HG03342 (cell line): Measurements from ENCODE around the gene IGFBP6.

Source experiments
- ATAC-seq: cut with Tn5 transposase; IDR thresholded peaks from one replicate; pipeline ENCODE4 v1.9.1; 2021; ENCODE audit warnings: mild to moderate bottlenecking, moderate library complexity; ENCODE audit not compliant: unreplicated experiment

IGFBP6 gene, protein sequence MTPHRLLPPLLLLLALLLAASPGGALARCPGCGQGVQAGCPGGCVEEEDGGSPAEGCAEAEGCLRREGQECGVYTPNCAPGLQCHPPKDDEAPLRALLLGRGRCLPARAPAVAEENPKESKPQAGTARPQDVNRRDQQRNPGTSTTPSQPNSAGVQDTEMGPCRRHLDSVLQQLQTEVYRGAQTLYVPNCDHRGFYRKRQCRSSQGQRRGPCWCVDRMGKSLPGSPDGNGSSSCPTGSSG

DNA sequence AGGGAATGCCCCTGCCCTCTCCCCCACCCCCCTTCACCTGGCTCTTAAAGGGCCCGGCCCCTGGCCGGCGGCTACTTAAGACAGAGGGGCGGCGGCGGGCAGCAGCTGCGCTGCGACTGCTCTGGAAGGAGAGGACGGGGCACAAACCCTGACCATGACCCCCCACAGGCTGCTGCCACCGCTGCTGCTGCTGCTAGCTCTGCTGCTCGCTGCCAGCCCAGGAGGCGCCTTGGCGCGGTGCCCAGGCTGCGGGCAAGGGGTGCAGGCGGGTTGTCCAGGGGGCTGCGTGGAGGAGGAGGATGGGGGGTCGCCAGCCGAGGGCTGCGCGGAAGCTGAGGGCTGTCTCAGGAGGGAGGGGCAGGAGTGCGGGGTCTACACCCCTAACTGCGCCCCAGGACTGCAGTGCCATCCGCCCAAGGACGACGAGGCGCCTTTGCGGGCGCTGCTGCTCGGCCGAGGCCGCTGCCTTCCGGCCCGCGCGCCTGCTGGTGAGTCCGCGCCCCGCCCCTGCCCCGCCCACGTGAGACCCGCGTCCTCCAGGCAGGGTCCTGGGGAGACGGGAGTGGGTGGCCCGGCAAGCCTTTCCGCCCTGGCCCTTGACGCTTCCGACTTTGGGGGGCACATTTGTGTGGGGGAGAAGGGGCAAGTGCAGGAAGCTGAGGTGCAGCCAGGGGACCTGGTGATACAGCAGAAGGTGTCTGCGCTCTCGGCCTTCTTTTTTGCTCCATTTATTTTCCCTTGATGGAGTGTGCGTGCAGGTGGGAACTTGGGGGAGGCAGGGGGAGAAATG lies at the start of gene IGFBP6:
IGFBP6 (plus strand) TSS at position 104 of the 790 bp plus-strand sequence; CDS start at position 155, 51 bp downstream.
- ATAC-seq, result no peak

GRCh38 chr12:53048033-53048779 lies 49.3 kb upstream of the IGFBP6 start:
- ATAC-seq, result no peak

DNA sequence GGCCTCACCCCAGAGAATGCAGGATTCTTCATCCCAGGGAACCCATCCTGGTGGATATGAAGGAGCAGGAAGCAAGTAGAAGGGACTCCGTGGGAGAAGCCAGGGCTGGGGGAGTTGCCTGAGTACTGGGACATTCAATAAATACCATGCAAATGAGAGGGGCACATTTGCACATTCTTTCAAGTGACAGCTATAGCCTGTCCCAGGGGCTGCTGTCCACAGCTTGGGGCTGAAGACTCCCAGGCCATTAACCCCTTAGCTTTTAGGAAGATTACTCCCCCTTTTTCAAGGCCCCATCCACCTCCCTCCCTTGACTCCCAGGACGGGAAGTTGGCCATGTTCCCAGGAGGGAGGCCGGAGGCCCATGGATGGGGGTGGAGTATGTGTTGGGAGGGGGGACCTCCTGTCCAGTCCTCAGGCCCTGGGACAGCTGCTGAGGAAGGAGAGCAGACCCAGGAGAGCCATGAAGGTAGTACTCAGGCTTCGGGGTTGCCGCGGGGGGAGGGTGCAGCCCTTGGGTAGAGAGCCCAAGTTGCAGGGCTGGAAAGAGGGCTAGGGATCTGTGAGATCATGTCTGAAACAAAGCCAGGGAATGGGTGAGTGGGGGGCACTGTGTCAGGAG lies 48.6 kb upstream of the IGFBP6 start:
- ATAC-seq, result no peak

DNA sequence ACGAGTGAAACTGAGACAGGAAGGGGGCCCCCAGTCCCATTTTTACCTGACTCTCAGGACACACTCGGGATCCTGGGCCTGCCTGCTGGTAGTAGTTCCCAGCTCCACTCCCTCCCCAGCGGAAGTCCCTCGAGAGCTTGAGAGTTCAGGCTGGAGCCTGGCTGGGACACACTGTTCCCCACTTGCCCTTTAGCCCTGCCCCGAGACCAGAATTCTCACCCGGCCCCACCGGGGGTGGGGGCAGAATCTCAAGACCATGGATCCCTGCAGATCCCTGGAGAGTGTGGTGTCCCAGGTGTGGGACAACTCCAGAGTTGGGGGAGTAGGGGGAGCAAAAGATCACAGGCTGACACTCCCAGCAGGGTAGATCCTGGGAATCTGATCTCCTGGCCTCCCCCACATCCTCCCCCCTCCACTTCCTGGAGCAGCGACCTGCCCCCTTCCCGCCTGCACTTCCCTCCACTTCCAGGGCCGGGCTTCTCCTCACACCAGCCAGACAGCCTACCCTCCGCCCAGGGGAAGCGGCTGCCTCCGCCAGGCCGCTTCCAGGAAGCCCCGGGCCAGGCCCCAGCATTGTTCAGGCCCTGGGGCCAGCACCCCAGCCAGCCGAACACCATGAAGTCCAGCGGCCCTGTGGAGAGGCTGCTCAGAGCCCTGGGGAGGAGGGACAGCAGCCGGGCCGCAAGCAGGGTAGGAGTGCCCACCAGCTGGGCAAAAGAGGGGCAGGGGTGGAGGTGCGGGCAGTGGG lies 47.7 kb upstream of the IGFBP6 start, which contains the start of gene TNS2:
TNS2 (plus strand) TSS at position 495 of the 748 bp plus-strand sequence; CDS start at position 616, 121 bp downstream.
- no peak for ATAC-seq

DNA sequence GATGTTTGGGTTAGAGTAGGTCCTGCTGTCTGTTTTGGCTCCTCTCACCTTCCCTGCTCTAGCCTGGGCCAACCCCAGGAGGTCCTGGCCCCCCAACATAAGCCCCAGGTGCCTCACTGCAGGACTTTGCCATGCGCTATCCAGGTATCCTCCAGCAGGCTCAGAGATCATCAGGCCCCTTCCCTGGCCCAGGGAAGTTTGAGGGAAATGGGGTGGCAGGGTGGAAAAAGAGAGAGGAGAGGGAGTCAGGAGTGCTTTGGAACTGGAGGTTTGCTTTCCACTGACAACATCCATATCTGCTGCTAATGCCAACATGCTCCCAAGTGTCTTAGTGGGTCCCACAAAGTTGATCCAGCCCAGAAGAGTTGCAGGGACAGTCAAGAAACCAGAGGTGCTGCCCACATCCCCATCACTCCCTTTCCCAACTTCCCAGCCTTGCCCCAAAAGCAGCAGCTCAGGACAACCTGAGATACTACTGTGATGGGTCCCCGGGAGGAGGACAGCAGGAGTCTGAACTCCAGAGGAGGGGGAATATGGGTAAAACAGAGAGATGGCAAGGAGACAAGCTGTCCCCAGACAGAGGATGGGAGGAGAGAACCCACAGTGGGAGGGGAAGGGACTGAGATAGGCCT lies 46.9 kb upstream of the IGFBP6 start:
- ATAC-seq, result no peak

DNA sequence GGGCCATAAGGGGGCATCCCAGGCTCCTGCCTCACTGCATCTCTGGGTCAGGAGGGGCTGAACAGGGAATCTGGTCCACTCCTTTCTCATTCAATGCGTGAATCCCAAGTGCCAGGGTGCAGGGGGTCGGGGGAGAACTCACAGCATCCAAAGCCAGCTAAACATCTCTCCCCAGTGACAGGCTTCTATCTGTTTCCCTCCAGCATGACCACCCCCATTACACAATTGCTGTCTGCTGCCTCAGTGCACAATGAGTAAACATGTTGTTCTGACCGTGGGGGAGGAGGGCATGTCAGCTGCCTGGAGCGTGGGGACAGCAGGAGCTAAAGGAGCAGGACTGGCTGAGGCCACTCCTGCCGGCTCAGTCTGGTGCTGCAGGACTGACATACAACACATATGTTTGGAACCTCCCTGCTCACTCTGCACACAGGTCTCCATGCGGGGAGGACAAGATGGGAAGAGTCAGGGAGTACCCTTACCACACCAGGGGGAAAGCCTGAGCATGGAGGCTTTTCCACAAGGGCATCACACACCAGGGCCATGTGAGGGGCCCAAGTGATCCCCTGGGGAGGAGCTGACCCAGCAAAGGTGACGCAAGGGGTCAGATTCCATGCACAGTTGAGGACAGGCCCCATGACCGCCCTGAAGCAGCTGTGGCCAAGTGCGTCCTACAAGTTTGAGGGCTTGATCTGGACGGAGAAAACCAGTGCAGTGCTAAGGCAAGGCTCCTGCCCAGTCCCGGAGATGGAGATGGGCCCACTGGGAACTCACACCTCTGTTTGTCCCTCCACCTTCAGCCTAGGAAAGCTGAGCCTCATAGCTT lies 46.2 kb upstream of the IGFBP6 start:
- ATAC-seq, result no peak

DNA sequence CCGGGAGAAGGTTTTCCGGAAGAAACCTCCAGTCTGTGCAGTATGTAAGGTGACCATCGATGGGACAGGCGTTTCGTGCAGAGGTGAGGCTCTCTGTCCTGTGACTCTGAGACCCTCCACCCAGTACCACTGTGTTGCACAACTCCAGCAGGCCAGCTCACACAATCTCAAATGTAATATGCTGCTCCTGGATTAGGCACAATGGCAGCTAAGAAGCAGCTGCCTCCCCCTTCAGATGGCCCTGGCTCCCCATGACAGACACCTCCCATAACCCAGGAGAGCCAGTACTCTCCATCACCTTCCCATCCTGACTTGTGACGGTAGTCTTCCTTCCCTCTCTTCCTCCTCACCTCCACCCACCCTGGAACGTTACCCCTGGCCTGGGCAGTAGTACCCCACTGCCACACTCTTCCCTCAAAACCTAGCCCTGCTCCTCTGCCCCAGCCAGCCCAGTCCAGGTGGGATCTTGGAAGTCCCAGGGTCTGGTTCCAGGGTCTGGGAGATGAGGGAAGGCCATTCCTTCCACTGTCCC lies 45.5 kb upstream of the IGFBP6 start:
- ATAC-seq, result no peak

- ATAC-seq, result no peak
Observed at GRCh38 chr12:53052419-53053217, 44.8 kb upstream of the IGFBP6 start.

GRCh38 chr12:53053218-53054111 lies 44.0 kb upstream of the IGFBP6 start:
- ATAC-seq, result no peak

DNA sequence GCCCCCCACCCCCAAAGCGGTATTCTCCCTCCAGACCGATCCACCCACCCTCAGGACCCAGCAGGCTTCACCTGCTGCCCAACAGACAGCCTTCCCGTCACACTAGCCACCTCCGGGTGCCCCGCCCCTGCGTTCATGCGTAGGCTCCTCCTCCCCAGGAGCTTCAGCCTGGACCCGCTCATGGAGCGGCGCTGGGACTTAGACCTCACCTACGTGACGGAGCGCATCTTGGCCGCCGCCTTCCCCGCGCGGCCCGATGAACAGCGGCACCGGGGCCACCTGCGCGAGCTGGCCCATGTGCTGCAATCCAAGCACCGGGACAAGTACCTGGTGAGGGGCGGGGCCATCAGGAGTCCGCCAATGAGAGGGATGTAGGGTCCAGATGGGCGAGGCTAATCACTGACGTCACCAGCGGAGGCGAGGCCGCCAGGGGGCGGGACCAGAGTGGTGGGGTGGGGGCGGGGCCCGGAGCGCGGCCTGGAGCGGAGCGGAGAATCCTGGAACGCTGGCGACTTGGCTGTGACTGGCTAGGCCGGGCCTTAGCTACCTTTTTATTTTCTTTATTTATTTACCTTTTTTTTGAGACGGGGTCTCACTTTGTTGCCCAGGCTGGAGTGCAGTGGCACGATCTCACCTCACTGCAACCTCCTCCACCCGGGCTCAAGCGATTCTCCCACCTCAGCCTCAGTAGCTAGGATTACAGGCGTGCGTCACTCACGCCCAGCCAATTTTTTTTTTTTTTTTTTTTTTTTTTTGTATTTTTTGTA lies 43.2 kb upstream of the IGFBP6 start:
- ATAC-seq, result peak; percentile 91

DNA sequence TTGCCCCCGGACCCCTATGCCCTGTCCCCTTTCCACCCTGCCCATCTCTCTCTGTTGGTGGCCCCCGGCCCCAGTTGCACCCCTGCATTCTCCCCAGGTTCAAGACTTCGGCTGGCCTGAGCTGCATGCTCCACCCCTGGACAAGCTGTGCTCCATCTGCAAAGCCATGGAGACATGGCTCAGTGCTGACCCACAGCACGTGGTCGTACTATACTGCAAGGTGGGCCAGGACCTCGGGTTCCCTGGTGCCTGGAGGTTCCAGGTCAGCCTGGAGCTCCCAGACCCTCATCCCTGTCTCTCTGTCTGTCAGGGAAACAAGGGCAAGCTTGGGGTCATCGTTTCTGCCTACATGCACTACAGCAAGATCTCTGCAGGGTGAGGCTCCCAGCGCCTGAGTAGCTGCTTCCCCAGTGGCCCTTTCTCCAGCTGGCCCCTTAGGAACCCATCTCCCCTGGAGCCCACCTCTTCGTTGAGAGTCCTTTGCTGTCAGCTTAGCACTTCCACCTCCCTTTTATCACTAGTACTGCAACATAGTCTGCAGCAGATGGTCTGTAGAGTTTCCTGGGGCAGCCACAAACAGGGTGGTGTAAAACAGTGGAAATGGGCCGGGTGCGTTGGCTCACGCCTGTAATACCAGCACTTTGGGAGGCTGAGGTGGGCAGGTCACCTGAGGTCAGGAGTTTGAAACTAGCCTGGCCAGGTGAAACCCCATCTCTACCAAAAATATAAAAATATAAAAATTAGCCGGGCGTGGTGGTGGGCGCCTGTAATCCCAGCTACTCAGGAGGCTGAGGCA lies 41.8 kb upstream of the IGFBP6 start:
- ATAC-seq, result no peak

DNA sequence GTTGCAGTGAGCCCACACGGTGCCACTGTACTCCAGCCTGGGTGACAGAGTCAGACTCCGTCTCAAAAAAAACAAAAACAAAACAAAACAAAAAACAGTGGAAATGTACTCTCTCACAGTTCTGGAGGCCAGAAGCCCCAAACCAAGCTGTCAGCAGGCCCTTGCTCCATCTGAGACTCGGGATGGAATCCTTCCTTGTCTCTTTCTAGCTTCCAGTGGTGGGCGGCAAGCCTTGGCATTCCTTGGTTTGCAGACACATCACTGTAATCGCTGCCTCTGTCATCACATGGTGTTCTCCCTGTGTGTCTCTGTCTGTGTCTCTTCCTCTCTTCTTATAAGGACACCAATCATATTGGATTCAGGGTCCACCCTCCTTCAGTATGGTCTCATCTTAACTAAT lies 41.2 kb upstream of the IGFBP6 start:
- ATAC-seq, result no peak

- no peak for ATAC-seq
Observed at GRCh38 chr12:53056901-53057300, 40.6 kb upstream of the IGFBP6 start.

- no peak for ATAC-seq
Observed at GRCh38 chr12:53057816-53058500, 39.5 kb upstream of the IGFBP6 start.
